Esophagus muscularis mucosa (tissue), 4 donors: ENCODE measurements around the gene NRSN2.

Experiments used
- CTCF ChIP-seq, 3 experiments: fragments of 200-600 bp in 2 of 3; fragments of 450-650 bp in 1 of 3; sonication (generic) in 2 of 3; IDR thresholded peaks; one replicate each; pipeline ENCODE4 v1.5.1; 2017 to 2019; ENCODE audit warnings: antibody characterized with exemption in 3 of 3, mild to moderate bottlenecking in 2 of 3, moderate library complexity in 1 of 3
- EP300 ChIP-seq: sonication (generic); formaldehyde crosslinking; IDR thresholded peaks from one replicate; pipeline ENCODE4 v1.6.1; 2017; ENCODE audit warnings: antibody characterized with exemption
- POLR2A ChIP-seq: fragments of 450-650 bp; IDR thresholded peaks from one replicate; pipeline ENCODE4 v1.6.1; 2017; ENCODE audit warnings: antibody characterized with exemption, moderate library complexity, mild to moderate bottlenecking, low read depth
- POLR2AphosphoS5 ChIP-seq, 2 donors: sonication (generic); formaldehyde crosslinking; IDR thresholded peaks; one replicate each; pipeline ENCODE4 v1.6.1; 2017; ENCODE audit warnings: antibody characterized with exemption in 2 of 2

DNA sequence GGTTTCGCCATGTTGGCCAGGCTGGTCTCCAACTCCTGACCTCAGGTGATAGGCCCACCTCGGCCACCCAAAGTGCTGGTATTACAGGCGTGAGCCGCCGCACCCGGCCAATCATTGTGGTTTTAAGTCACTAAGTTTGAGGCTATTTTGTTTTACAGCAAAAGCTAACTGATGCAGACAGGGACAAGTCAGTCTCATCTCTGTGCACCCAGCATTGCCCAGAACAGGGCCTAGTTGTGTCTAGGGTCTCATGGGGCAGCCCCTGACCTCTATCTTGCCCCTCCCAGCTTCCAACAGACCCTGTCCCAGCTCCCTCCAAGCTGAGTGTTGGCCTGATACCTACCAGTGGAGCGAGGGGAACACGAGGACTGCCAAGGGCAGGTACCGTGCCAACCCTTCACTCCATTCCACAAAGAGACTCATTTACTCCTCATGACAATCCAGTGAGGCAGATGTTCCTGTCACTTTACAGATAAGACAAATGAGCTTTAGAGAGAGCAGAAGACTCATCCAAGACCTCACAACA, 52.3 kb downstream of the NRSN2 start:
- TF ChIP-seq CTCF (IDR thresholded peaks at IDR 0.05) (no peak), EP300 (no peak), POLR2A (no peak), POLR2AphosphoS5 (IDR thresholded peaks at IDR 0.05) (no peak)
